ENCODE measurements around the gene SPRY1.

The SPRY1 gene

DNA sequence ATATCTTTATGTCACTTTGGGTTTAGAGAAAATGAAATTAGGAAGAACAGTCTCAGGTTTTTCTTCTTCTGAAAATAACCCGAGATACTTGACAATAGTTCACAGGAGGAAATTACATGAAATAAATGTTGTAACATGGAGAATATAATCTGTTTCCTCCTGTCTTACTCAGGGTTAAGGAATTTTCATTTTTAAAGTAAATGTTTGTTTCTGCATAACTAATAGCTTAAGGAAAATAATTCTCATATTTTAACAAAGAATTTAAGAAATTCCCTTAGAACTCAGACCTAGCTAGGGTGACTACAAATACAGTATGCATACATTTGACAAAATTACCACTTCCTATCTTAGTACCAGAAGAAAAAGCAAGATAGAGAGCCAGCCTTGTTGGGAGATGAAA, 17.2 kb upstream of the SPRY1 start:
- DNase-seq (ENCODE audit: low read depth): no peak

DNA sequence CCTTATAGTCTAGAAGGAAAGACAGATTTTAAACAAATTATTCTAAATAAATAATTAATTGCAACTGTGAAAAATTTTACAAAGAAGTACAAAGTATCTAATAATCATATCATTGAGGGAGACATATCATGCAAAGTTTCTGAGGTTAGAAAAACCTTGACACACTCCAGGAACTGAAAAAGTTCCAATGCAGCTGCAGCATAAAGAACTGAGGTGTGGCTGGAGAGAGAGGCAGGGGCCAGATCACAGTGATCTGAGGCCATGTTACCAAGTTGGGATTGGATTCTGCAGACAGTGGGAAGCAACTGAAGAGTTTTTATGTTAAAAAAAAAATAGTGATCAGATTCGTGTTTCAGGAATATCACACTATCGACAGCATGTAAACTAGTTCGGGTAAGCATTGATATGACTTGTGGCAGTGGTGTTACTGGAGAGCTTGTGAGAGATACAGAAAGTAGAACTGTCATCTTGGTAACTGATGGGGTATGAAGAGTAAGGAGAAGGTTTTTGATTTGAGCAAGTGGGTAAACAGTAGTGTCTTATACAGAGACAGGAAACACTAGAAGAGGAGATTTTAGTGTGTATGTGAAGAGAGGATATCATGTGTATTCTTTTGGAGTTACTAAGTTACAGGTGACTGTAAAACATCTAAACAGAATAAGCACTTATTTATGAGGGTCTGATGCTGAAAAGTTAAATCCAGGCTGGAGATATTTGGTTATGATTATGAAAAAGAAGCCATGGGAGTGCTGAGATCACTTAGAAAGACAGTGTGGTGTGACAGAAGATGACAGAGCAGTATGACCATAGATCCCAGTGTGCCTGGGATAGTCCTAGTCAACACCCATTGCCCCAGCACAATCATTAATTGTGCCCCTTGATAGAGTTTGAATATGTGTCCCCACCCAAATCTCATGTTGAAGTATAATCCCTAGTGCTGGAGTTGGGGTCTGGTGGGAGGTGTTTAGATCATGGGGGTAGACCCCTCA, 15.6 kb upstream of the SPRY1 start:
- no peak for DNase-seq (ENCODE audit: low read depth)

DNA sequence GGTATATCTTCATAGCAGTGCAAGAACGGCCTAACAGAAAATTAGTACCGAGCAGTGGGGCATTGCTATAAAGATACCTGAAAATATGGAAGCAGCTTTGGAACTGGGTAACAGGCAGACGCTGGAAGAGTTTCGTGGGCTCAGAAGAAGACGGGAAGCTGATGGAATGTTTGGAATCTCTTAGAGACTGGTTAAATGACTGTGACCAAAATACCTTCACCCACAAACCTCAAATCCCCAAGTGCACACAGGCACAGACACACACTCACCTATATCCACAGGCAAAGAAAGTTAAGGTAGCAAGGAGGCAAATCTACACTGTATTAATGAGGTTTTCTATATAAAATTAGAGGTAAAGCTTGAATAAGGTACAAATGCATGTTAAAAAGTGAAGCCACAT, 14.6 kb upstream of the SPRY1 start:
- no peak for DNase-seq (ENCODE audit: low read depth)

- no peak for DNase-seq (ENCODE audit: low read depth)
Measured at GRCh38 chr4:123383566-123383965, 13.0 kb upstream of the SPRY1 start.

DNA sequence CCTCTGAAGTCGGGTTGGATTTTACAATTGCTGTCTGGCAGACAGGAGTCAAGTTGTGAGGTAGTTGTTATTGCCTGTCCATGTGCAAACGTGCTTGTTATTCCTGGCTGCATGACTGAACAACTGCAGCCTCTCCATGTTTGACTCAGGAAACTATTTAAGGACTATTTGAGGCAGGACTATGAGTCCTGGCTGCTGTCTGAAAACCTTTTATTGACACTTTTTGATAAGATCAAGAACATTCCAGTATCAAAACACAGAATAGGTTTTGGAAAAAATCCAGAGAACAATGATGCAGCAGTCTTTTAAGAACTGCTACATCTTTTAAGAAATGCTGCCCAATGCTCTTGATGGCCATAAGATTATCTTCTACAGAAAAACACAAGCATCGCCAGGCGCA, 10.0 kb upstream of the SPRY1 start:
- DNase-seq (ENCODE audit: low read depth): no peak

GRCh38 chr4:123390846-123391456, 5.6 kb upstream of the SPRY1 start:
- no peak for DNase-seq (ENCODE audit: low read depth)

DNA sequence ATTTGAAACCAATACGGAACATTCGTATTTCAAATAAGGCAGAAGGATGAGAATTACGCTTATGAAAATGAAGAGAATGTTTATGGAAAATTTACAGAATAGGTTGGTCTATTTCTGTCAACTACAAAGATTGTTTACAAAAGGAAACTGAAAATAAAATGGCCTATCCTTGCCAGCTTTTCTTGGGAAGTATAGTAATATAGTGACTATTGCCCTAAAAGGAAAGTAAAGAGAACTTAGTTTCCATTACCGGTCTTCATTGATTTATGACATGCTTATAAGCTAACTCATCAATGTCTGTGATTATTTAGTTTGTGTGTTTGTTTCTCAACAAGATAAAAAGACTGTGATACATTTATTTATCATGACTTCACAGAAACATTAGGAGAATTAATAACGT, 2.9 kb upstream of the SPRY1 start:
- DNase-seq (ENCODE audit: low read depth): no peak

GRCh38 chr4:123397144-123398065, 810 bp downstream of the SPRY1 start:
- DNase-seq (ENCODE audit: low read depth): no peak

- no peak for DNase-seq (ENCODE audit: low read depth)
Measured at GRCh38 chr4:123398066-123398852, 1.7 kb downstream of the SPRY1 start.

DNA sequence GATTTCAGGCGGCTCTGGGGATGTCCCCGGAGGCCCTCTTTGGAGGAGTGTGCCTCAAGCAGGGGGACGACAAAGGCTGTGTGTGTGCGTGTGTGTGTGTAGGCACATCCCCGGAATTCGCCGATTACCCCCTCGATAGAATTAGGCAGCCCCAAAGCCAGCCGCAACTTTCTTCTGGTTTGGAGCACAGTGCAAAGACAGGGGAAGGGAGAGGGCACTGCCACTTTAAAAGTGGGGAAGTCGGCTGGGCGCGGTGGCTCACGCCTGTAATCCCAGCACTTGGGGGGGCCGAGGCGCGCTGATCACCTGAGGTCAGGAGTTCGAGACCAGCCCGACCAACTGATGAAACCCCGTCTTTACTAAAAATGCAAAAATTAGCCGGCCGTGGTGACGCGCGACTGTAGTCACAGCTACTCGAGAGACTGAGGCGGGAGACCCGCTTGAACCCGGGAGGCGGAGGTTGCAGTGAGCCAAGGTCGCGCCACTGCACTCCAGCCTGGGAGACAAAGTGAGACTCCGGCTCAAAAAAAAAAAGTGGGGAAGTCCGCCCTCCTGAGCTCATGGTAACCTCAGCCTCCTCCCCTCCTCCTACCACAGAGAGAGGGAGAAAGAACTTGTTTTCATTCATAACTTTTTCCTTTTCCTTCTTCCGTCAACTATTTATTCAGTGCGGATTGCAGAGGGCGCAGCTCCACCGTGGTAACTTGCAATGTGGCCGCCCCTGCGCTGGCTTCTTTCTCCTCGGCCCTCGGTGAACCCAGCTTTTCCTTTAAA, 2.4 kb downstream of the SPRY1 start:
- no peak for DNase-seq (ENCODE audit: low read depth)

- DNase-seq (ENCODE audit: low read depth): no peak
Measured at GRCh38 chr4:123399627-123400358, 3.2 kb downstream of the SPRY1 start.

- DNase-seq (ENCODE audit: low read depth): no peak
Measured at GRCh38 chr4:123401271-123402120, 4.9 kb downstream of the SPRY1 start.

DNA sequence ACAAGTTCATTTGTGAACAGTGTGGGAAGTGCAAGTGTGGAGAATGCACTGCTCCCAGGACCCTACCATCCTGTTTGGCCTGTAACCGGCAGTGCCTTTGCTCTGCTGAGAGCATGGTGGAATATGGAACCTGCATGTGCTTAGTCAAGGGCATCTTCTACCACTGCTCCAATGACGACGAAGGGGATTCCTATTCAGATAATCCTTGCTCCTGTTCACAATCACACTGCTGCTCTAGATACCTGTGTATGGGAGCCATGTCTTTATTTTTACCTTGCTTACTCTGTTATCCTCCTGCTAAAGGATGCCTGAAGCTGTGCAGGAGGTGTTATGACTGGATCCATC, 5.5 kb downstream of the SPRY1 start:
- DNase-seq (ENCODE audit: low read depth): no peak

DNA sequence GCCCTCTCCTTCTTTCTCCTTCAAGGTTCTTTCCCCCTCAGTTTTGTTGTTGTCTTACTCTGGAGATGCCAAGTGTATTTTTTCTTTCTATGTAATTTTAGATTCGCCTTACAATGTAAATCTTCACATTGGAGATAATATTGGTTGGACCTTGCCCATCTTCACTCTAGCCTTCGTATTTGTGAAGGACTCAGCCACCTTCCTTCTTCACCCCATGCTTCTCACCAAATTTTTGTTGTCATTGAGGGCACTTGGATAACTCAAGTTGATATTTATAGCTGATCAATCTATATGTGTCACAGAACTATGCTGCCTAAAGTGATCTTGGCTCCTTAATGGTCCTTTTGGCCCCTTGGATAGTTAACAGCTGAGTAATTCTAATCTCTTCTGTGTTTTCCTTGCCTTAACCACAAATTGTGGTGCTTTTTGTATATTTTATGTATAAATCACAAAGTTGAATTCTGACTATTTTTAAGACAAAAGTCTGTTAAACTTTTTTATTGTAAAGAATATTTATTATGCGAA, 6.5 kb downstream of the SPRY1 start:
- no peak for DNase-seq (ENCODE audit: low read depth)

DNA sequence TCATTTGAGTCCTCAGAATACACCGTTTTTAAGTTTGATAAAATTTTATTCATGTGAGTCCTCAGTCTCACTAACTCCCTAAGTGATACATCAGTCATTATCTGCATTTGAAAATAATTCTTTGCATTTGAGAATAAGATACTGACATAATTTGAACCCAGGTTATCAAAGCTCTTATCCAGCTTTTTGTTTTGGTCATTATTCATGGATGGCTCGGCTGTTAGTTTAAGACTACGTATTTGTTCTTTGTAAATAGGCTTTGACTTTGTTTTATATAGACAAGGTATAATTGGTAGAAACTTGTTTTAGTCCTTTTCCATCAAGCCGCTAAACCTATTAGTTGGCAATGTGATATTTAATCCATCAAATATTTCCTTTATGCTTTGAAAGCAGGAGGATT, 7.9 kb downstream of the SPRY1 start:
- no peak for DNase-seq (ENCODE audit: low read depth)

GRCh38 chr4:123405267-123405865, 8.8 kb downstream of the SPRY1 start:
- DNase-seq (ENCODE audit: low read depth): no peak

DNA sequence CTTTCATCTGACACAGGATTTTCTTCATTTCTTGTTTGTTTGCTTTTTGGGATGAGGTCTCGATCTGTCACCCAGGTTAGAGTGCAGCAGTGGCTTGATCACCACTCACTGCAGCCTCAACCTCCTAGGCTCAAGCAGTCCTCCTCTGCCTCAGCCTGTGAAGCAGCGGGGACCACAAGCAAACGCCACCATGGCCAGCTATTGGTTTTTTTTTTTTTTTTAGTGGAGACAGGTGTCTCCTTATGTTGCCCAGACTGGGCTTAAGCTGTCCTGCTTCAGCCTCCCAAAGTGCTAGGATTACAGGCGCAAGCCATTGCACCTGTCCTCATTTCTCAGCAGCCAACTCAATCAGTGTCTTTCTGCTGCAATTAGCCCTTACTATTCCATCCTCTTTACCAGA, 10.3 kb downstream of the SPRY1 start:
- DNase-seq (ENCODE audit: low read depth): no peak

DNA sequence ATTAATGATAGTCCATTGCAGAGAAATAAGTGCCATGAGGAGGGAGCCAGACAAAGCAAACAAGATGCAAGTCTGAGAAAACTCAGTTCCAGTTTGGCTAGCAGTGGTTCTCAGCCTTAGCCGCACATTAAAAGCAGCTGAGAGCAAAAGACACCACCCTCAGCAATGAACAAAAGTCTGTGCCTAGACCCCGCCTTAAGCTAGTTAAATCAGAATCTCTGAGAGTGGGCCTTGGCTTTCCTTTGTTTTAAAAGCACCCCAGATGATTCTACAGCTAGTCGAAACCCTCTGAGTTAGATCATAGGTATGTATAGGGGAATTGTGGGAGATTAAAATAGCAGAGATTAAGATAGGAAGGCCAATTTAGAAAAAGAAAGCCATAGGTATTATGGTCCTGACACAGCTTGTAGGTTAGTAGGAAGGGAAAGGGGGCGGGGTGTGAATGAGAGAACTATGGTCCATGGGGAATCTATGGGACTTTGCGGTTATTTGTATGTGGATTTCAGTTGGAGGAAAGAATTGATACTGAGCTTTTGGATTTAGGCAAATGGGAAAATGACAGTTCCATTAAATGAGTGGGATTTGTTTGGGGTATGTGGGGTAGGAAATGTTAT, 12.0 kb downstream of the SPRY1 start:
- DNase-seq (ENCODE audit: low read depth): no peak
